Peyer's patch (tissue), 4 donors: ENCODE data around the gene PYGL.

Source experiments
- POLR2A ChIP-seq, 2 donors: fragments of 450-650 bp; IDR thresholded peaks; one replicate each; pipeline ENCODE4 v1.5.1; 2017; ENCODE audit warnings: antibody characterized with exemption in 2 of 2, mild to moderate bottlenecking in 2 of 2, moderate library complexity in 2 of 2
- TF ChIP-seq, protein P1 (sequence below), 6 experiments: fragments of 450-650 bp in 4 of 6; fragments of 200-600 bp in 2 of 6; sonication (generic) in 1 of 6; IDR thresholded peaks; one replicate each; pipeline ENCODE4 v1.5.1; 2017 to 2019; ENCODE audit warnings: antibody characterized with exemption in 6 of 6, mild to moderate bottlenecking in 3 of 6, moderate library complexity in 1 of 6

DNA sequence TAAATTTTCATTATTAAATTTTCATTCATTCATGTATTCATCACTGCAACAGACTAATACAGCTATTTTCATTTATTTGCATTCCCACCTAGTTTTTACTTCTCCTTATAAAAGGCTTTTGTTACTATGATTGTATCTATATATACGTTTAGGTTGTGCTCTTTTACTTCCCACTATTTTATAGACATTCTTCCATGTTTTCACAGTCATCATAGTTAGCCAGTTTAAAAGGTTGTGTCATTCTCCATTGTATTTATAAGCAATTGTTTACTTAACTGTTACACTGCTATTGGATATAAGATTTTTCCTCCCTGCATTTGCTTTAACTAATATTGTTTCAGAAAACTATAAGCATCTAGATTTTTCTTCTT lies 60.5 kb downstream of the PYGL start:
- TF ChIP-seq, protein P1, sequence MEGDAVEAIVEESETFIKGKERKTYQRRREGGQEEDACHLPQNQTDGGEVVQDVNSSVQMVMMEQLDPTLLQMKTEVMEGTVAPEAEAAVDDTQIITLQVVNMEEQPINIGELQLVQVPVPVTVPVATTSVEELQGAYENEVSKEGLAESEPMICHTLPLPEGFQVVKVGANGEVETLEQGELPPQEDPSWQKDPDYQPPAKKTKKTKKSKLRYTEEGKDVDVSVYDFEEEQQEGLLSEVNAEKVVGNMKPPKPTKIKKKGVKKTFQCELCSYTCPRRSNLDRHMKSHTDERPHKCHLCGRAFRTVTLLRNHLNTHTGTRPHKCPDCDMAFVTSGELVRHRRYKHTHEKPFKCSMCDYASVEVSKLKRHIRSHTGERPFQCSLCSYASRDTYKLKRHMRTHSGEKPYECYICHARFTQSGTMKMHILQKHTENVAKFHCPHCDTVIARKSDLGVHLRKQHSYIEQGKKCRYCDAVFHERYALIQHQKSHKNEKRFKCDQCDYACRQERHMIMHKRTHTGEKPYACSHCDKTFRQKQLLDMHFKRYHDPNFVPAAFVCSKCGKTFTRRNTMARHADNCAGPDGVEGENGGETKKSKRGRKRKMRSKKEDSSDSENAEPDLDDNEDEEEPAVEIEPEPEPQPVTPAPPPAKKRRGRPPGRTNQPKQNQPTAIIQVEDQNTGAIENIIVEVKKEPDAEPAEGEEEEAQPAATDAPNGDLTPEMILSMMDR (IDR thresholded peaks at IDR 0.05): no peak
- no peak for TF ChIP-seq POLR2A (IDR thresholded peaks at IDR 0.05)
